Measurements from ENCODE around the gene PLXDC2. TPM values are rescaled to one million over a fixed set of nuclear protein-coding genes. Genes with fewer than 3 reads are reported as not detected.

Gene PLXDC2
- total RNA-seq, 1 donor from 2014 or later, result 1.3 TPM

GRCh38 chr10:19860107-19860506 is 43.9 kb downstream of the PLXDC2 start:
- DNase-seq (ENCODE audit: low read depth) (no peak), FAIRE-seq (no peak)
- Histone ChIP-seq H3K4me3 (ENCODE audit: low read depth, low read length) (no peak overlapping the region), H3K36me3 (ENCODE audit: control insufficient read depth, insufficient read depth, low read length) (no peaks in the 10 kb centered on the region), H3K27me3 (ENCODE audit: control insufficient read depth, insufficient read depth, low read length) (no peaks in the 10 kb centered on the region)
- TF ChIP-seq CTCF (IDR thresholded peaks at IDR 0.05; ENCODE audit: insufficient read depth, low read length, severe bottlenecking), result no peak

GRCh38 chr10:19862811-19863515 is 46.7 kb downstream of the PLXDC2 start:
- FAIRE-seq, result no peak

DNA sequence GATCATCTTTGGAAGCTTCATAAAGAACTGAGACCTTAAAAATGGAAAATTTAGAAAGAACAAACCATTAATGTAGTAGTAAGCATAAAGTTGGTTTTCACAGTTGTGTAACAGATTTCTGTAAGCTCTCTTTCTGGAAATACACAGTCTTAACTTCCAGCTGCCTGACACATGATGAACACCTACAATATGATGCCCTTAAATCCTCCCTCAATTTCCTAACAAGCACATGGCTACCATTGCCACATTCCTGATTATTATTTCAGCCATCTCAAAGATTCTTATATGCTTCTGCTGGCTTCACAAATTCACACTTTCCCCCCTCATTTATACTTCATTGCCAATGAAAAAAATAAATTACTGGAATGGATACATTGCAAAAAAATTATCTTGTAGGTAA is 49.4 kb downstream of the PLXDC2 start:
- no peak overlapping the region for H3K4me3 ChIP-seq (ENCODE audit: low read depth, low read length)
- FAIRE-seq (no peak), DNase-seq (ENCODE audit: low read depth) (no peak)
- H3K36me3 ChIP-seq (ENCODE audit: control insufficient read depth, insufficient read depth, low read length), result no peaks in the 10 kb centered on the region
- no peak for TF ChIP-seq CTCF (IDR thresholded peaks at IDR 0.05; ENCODE audit: insufficient read depth, low read length, severe bottlenecking)
- H3K27me3 ChIP-seq (ENCODE audit: control insufficient read depth, insufficient read depth, low read length), result no peaks in the 10 kb centered on the region

More at GRCh38 chr10:19862811-19863515, 46.7 kb downstream of the PLXDC2 start:
- no peaks in the 10 kb centered on the region for H3K36me3 ChIP-seq (ENCODE audit: control insufficient read depth, insufficient read depth, low read length)
- no peaks in the 10 kb centered on the region for H3K27me3 ChIP-seq (ENCODE audit: control insufficient read depth, insufficient read depth, low read length)
- H3K4me3 ChIP-seq (ENCODE audit: low read depth, low read length), result no peak overlapping the region
- DNase-seq (ENCODE audit: low read depth), result no peak
- TF ChIP-seq CTCF (IDR thresholded peaks at IDR 0.05; ENCODE audit: insufficient read depth, low read length, severe bottlenecking), result no peak

GRCh38 chr10:19869370-19869769 is 53.1 kb downstream of the PLXDC2 start:
- FAIRE-seq, result no peak
- TF ChIP-seq CTCF (IDR thresholded peaks at IDR 0.05; ENCODE audit: insufficient read depth, low read length, severe bottlenecking), result no peak

GRCh38 chr10:19872504-19873271 is 56.5 kb downstream of the PLXDC2 start:
- Histone ChIP-seq H3K4me3 (ENCODE audit: low read depth, low read length) (no peak overlapping the region), H3K36me3 (ENCODE audit: control insufficient read depth, insufficient read depth, low read length) (no peaks in the 10 kb centered on the region), H3K27me3 (ENCODE audit: control insufficient read depth, insufficient read depth, low read length) (no peaks in the 10 kb centered on the region)
- no peak for TF ChIP-seq CTCF (IDR thresholded peaks at IDR 0.05; ENCODE audit: insufficient read depth, low read length, severe bottlenecking)
- FAIRE-seq (no peak), DNase-seq (ENCODE audit: low read depth) (no peak)

More at GRCh38 chr10:19869370-19869769, 53.1 kb downstream of the PLXDC2 start:
- no peaks in the 10 kb centered on the region for H3K27me3 ChIP-seq (ENCODE audit: control insufficient read depth, insufficient read depth, low read length)
- no peak for DNase-seq (ENCODE audit: low read depth)
- H3K36me3 ChIP-seq (ENCODE audit: control insufficient read depth, insufficient read depth, low read length), result no peaks in the 10 kb centered on the region
- no peak overlapping the region for H3K4me3 ChIP-seq (ENCODE audit: low read depth, low read length)
